ENCODE results near the gene CD164. TPM values are rescaled to one million over a fixed set of nuclear protein-coding genes. Genes with fewer than 3 reads are reported as not detected.

CD164 gene
- total RNA-seq, 1 experiment from 2014 or later, result 228 TPM

- H3K27ac Mint-ChIP-seq (ENCODE audit: unreplicated experiment), result no peak overlapping the region
These were observed 34.0 kb downstream of the CD164 start for GRCh38 chr6:109348226-109348625.

GRCh38 chr6:109347779-109348178 is 34.5 kb downstream of the CD164 start:
- Histone ChIP-seq H3K9me3 (no peaks in the 10 kb centered on the region), H3K36me3 (ENCODE audit: control insufficient read depth, insufficient read depth, low read length) (no peaks in the 10 kb centered on the region), H3K4me1 (no peaks in the 10 kb centered on the region), H3K4me3 (ENCODE audit: low read depth, low read length) (no peak overlapping the region), H3K27me3 (replicated peaks; ENCODE audit: control insufficient read depth, insufficient read depth, low read length) (no peaks in the 10 kb centered on the region)
- BruUV-seq (replicated peaks), result no TSS peak
- no peaks in the 10 kb centered on the region for H3K9me3 Mint-ChIP-seq (ENCODE audit: unreplicated experiment)
- CTCF ChIA-PET, result no interaction called here
- peaks cover 8% of the 10 kb centered on the region for H3K36me3 Mint-ChIP-seq (ENCODE audit: insufficient read depth, unreplicated experiment)
- POLR2A ChIA-PET, result no interaction called here
- H3K4me3 Mint-ChIP-seq (ENCODE audit: unreplicated experiment), result no peak overlapping the region
- intact Hi-C loops (cut with micrococcal nuclease; ENCODE audit: unreplicated experiment), result no loop called here
- no peak overlapping the region for H3K27ac Mint-ChIP-seq (ENCODE audit: unreplicated experiment)
- no peak for DNase-seq
- H3K27me3 Mint-ChIP-seq (ENCODE audit: insufficient read depth, unreplicated experiment), result no peaks in the 10 kb centered on the region
- TF ChIP-seq CTCF (IDR thresholded peaks at IDR 0.05; ENCODE audit: insufficient read depth in 1 of 2, low read depth in 1 of 2, low read length in 1 of 2, severe bottlenecking in 1 of 2, unreplicated experiment in 1 of 2), result no peak
- H3K4me1 Mint-ChIP-seq (ENCODE audit: low read depth, unreplicated experiment), result peaks cover 16% of the 10 kb centered on the region

More at GRCh38 chr6:109348226-109348625, 34.0 kb downstream of the CD164 start:
- Histone ChIP-seq H3K4me3 (ENCODE audit: low read depth, low read length) (no peak overlapping the region), H3K9me3 (no peaks in the 10 kb centered on the region), H3K27me3 (replicated peaks; ENCODE audit: control insufficient read depth, insufficient read depth, low read length) (no peaks in the 10 kb centered on the region), H3K36me3 (ENCODE audit: control insufficient read depth, insufficient read depth, low read length) (no peaks in the 10 kb centered on the region), H3K4me1 (no peaks in the 10 kb centered on the region)
- BruUV-seq (replicated peaks), result no TSS peak
- peaks cover 8% of the 10 kb centered on the region for H3K36me3 Mint-ChIP-seq (ENCODE audit: insufficient read depth, unreplicated experiment)
- no peak for DNase-seq
- H3K4me1 Mint-ChIP-seq (ENCODE audit: low read depth, unreplicated experiment), result peaks cover 16% of the 10 kb centered on the region
- intact Hi-C loops (cut with micrococcal nuclease; ENCODE audit: unreplicated experiment), result no loop called here
- ChIA-PET POLR2A (no interaction called here), CTCF (no interaction called here)
- H3K4me3 Mint-ChIP-seq (ENCODE audit: unreplicated experiment), result no peak overlapping the region
- no peaks in the 10 kb centered on the region for H3K9me3 Mint-ChIP-seq (ENCODE audit: unreplicated experiment)
- TF ChIP-seq CTCF (IDR thresholded peaks at IDR 0.05; ENCODE audit: insufficient read depth in 1 of 2, low read depth in 1 of 2, low read length in 1 of 2, severe bottlenecking in 1 of 2, unreplicated experiment in 1 of 2), result no peak
- H3K27me3 Mint-ChIP-seq (ENCODE audit: insufficient read depth, unreplicated experiment), result no peaks in the 10 kb centered on the region

GRCh38 chr6:109345986-109346385 is 36.3 kb downstream of the CD164 start:
- intact Hi-C loops (cut with micrococcal nuclease; ENCODE audit: unreplicated experiment), result no loop called here
- POLR2A ChIA-PET, result no interaction called here
- Histone ChIP-seq H3K36me3 (ENCODE audit: control insufficient read depth, insufficient read depth, low read length) (no peaks in the 10 kb centered on the region), H3K4me1 (no peaks in the 10 kb centered on the region), H3K4me3 (ENCODE audit: low read depth, low read length) (no peak overlapping the region), H3K9me3 (no peaks in the 10 kb centered on the region), H3K27me3 (replicated peaks; ENCODE audit: control insufficient read depth, insufficient read depth, low read length) (no peaks in the 10 kb centered on the region)
- BruUV-seq (replicated peaks), result no TSS peak
- CTCF ChIA-PET, result no interaction called here
- Mint-ChIP-seq H3K36me3 (ENCODE audit: insufficient read depth, unreplicated experiment) (peaks cover 8% of the 10 kb centered on the region), H3K27ac (ENCODE audit: unreplicated experiment) (no peak overlapping the region), H3K9me3 (ENCODE audit: unreplicated experiment) (no peaks in the 10 kb centered on the region), H3K4me1 (ENCODE audit: low read depth, unreplicated experiment) (peaks cover 10% of the 10 kb centered on the region), H3K4me3 (ENCODE audit: unreplicated experiment) (no peak overlapping the region), H3K27me3 (ENCODE audit: insufficient read depth, unreplicated experiment) (no peaks in the 10 kb centered on the region)
- TF ChIP-seq CTCF (IDR thresholded peaks at IDR 0.05; ENCODE audit: insufficient read depth in 1 of 2, low read depth in 1 of 2, low read length in 1 of 2, severe bottlenecking in 1 of 2, unreplicated experiment in 1 of 2), result no peak
- DNase-seq, result no peak
